ENCODE data around the gene KSR1. TPM values are rescaled to one million over a fixed set of nuclear protein-coding genes. Genes with fewer than 3 reads are reported as not detected.

KSR1 gene
- total and polyA plus RNA-seq, 9 of the 15 experiments (the other 6 are each of a cell fraction or from before 2014, with no cell fraction given): 1.4 to 51.7 (median 18.4) TPM

DNA sequence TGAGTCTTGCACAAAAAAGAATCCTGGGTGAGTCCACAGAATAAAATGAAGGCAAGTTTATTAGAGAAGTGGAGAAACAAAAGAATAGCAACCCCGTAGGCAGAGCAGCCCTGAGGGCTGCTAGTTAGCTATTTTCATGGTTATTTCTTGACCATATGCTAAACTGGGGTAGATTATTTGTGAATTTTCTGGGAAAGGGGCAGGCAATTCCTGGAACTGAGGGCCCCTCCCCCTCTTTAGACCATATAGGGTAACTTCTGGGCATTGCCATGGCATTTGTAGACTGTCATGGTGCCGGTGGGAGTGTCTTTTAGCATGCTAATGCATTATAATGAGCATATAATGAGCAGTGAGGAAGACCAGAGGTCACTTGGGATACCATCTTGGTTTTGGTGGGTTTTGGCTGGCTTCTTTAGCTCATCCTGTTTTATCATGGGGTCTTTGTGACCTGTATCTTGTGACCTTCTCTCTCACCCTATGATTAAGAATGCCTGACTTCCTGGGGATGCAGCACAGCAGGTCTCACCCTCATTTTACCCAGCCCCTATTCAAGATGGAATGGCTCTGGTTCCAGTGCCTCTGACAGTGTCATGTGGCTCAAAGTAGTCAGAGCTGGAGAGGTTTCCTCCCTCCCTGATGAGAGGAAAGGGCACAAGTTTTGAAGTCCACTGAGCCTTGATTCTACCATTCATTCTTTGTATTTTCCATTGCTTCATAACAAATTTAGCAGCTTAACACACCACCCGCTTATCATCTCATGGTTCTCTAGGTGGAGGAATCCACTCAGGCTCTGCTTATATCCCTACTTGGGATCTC, 119.1 kb downstream of the KSR1 start (continued):
- TF ChIP-seq RFX5 (IDR thresholded peaks at IDR 0.05; ENCODE audit: low read depth, low read length): no peak
- TF ChIP-seq, protein P1, sequence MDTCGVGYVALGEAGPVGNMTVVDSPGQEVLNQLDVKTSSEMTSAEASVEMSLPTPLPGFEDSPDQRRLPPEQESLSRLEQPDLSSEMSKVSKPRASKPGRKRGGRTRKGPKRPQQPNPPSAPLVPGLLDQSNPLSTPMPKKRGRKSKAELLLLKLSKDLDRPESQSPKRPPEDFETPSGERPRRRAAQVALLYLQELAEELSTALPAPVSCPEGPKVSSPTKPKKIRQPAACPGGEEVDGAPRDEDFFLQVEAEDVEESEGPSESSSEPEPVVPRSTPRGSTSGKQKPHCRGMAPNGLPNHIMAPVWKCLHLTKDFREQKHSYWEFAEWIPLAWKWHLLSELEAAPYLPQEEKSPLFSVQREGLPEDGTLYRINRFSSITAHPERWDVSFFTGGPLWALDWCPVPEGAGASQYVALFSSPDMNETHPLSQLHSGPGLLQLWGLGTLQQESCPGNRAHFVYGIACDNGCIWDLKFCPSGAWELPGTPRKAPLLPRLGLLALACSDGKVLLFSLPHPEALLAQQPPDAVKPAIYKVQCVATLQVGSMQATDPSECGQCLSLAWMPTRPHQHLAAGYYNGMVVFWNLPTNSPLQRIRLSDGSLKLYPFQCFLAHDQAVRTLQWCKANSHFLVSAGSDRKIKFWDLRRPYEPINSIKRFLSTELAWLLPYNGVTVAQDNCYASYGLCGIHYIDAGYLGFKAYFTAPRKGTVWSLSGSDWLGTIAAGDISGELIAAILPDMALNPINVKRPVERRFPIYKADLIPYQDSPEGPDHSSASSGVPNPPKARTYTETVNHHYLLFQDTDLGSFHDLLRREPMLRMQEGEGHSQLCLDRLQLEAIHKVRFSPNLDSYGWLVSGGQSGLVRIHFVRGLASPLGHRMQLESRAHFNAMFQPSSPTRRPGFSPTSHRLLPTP (IDR thresholded peaks at IDR 0.05; ENCODE audit: borderline replicate concordance, extremely low read depth, insufficient read length): no peak
- TF ChIP-seq ZNF444 (CRISPR knock-in tag; IDR thresholded peaks at IDR 0.05): peak; percentile 82; the same call in 1 of the 2 replicates
- TF ChIP-seq, protein P2, sequence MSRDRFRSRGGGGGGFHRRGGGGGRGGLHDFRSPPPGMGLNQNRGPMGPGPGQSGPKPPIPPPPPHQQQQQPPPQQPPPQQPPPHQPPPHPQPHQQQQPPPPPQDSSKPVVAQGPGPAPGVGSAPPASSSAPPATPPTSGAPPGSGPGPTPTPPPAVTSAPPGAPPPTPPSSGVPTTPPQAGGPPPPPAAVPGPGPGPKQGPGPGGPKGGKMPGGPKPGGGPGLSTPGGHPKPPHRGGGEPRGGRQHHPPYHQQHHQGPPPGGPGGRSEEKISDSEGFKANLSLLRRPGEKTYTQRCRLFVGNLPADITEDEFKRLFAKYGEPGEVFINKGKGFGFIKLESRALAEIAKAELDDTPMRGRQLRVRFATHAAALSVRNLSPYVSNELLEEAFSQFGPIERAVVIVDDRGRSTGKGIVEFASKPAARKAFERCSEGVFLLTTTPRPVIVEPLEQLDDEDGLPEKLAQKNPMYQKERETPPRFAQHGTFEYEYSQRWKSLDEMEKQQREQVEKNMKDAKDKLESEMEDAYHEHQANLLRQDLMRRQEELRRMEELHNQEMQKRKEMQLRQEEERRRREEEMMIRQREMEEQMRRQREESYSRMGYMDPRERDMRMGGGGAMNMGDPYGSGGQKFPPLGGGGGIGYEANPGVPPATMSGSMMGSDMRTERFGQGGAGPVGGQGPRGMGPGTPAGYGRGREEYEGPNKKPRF (IDR thresholded peaks at IDR 0.05; ENCODE audit: low read depth, low read length): no peak
- no peak for TF ChIP-seq DACH1 (IDR thresholded peaks at IDR 0.05; ENCODE audit: partially characterized antibody)
- TF ChIP-seq, protein P3, sequence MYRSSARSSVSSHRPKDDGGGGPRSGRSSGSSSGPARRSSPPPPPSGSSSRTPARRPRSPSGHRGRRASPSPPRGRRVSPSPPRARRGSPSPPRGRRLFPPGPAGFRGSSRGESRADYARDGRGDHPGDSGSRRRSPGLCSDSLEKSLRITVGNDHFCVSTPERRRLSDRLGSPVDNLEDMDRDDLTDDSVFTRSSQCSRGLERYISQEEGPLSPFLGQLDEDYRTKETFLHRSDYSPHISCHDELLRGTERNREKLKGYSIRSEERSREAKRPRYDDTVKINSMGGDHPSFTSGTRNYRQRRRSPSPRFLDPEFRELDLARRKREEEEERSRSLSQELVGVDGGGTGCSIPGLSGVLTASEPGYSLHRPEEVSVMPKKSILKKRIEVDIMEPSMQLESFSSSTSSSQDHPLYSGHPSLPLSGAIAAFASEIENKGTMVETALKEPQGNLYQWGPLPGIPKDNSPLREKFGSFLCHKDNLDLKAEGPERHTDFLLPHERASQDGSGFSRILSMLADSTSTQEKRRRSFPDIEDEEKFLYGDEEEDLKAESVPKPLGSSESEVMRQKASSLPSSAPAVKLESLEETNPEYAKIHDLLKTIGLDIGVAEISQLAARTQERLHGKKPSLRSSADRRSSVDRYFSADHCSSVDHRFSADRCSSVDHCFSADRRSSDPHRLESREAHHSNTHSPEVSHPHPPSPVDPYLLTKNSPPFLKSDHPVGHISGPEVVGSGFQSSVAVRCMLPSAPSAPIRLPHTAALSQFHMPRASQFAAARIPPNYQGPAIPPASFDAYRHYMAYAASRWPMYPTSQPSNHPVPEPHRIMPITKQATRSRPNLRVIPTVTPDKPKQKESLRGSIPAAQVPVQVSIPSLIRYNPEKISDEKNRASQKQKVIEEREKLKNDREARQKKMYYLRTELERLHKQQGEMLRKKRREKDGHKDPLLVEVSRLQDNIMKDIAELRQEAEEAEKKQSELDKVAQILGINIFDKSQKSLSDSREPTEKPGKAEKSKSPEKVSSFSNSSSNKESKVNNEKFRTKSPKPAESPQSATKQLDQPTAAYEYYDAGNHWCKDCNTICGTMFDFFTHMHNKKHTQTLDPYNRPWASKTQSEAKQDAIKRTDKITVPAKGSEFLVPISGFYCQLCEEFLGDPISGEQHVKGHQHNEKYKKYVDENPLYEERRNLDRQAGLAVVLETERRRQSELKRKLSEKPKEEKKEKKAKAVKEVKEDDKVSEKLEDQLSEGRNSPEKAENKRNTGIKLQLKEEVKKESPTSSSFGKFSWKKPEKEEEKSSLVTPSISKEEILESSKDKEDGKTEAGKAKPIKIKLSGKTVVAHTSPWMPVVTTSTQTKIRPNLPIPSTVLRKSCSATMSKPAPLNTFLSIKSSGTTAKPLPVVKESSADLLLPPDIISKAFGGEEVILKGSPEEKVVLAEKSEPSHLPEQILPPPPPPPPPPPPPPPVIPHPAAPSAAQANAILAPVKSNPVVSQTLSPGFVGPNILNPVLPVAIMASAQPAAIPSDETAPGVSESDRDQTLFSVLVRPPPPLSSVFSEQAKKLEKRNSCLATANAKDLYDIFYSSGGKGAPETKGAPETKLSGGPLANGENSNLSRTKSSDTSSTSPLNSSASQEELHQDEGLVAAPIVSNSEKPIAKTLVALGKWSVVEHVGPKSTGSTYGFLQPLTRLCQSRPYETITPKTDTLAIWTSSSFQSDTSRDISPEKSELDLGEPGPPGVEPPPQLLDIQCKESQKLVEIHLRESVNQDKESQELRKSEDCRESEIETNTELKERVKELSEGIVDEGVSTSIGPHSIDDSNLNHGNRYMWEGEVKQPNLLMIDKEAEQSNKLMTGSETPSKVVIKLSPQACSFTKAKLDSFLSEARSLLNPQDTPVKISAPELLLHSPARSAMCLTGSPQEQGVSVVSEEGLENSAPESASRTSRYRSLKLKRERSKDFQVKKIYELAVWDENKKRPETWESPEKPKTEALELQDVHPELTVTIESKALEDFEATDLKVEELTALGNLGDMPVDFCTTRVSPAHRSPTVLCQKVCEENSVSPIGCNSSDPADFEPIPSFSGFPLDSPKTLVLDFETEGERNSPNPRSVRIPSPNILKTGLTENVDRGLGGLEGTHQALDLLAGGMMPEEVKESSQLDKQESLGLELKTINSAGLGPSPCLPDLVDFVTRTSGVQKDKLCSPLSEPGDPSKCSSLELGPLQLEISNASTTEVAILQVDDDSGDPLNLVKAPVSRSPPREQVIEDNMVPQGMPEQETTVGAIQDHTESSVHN (IDR thresholded peaks at IDR 0.05; ENCODE audit: borderline replicate concordance in 1 of 2, low read depth in 1 of 2): no peak
- no peak for TF ChIP-seq NFYB (IDR thresholded peaks at IDR 0.05; ENCODE audit: extremely low read depth, insufficient read length)
- no peak for TF ChIP-seq KDM1A (IDR thresholded peaks at IDR 0.05)
- no peak for TF ChIP-seq HMGN3 (IDR thresholded peaks at IDR 0.05; ENCODE audit: borderline replicate concordance, extremely low read depth, insufficient read length, low read depth, low read length)
- TF ChIP-seq, protein P4, sequence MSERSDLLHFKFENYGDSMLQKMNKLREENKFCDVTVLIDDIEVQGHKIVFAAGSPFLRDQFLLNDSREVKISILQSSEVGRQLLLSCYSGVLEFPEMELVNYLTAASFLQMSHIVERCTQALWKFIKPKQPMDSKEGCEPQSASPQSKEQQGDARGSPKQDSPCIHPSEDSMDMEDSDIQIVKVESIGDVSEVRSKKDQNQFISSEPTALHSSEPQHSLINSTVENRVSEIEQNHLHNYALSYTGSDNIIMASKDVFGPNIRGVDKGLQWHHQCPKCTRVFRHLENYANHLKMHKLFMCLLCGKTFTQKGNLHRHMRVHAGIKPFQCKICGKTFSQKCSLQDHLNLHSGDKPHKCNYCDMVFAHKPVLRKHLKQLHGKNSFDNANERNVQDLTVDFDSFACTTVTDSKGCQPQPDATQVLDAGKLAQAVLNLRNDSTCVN (CRISPR knock-in tag; IDR thresholded peaks at IDR 0.05): peak; percentile 75; the same call in 1 of the 2 replicates
